ENCODE measurements around the gene RTN4RL2.

GRCh38 chr11:57473285-57473841, 13.0 kb downstream of the RTN4RL2 start:
- TF ChIP-seq POLR2AphosphoS5 (IDR thresholded peaks at IDR 0.05; ENCODE audit: low read depth, low read length) (no peak), POLR2A (IDR thresholded peaks at IDR 0.05; ENCODE audit: low read depth, low read length) (no peak), PAX5 (IDR thresholded peaks at IDR 0.05; ENCODE audit: insufficient read depth, low read length, severe bottlenecking) (no peak), SPI1 (IDR thresholded peaks at IDR 0.05; ENCODE audit: low read depth, low read length) (no peak), POU2F2 (IDR thresholded peaks at IDR 0.05; ENCODE audit: low read depth, low read length) (no peak), TAF1 (IDR thresholded peaks at IDR 0.05; ENCODE audit: low read depth, low read length) (no peak)
